ENCODE results near the gene PLCL1. TPM values are rescaled to one million over a fixed set of nuclear protein-coding genes. Genes with fewer than 3 reads are reported as not detected.

Gene PLCL1
- total RNA-seq, 1 donor from 2014 or later, result 2.0 TPM

DNA sequence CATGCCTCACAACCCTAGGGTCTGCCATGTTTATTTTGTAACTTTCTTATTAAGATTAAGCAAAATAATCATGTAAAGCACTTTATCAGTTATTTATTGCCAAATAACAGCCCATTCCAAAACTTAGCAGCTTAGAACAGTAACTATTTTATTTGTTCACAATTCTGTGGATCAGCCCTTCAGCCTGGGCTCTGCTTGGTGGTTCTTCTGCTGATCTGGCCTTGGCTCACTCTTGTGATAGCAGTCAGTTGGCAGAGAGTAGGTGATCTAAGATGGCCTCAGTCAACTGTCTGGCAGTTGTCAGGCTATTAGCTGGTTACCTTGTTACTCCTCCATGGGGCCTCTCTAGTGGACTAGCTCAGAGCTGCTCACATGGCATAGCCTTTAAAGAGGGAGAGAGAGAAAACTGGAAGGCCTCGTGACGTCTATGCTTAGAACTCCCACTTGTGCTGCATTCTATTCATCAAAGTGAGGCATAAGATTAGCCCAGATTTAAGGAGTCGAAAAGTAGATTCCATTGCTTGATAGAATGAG lies 54.3 kb downstream of the PLCL1 start:
- H3K36me3 Mint-ChIP-seq, result no peaks in the 10 kb centered on the region
- TF ChIP-seq, protein P1, sequence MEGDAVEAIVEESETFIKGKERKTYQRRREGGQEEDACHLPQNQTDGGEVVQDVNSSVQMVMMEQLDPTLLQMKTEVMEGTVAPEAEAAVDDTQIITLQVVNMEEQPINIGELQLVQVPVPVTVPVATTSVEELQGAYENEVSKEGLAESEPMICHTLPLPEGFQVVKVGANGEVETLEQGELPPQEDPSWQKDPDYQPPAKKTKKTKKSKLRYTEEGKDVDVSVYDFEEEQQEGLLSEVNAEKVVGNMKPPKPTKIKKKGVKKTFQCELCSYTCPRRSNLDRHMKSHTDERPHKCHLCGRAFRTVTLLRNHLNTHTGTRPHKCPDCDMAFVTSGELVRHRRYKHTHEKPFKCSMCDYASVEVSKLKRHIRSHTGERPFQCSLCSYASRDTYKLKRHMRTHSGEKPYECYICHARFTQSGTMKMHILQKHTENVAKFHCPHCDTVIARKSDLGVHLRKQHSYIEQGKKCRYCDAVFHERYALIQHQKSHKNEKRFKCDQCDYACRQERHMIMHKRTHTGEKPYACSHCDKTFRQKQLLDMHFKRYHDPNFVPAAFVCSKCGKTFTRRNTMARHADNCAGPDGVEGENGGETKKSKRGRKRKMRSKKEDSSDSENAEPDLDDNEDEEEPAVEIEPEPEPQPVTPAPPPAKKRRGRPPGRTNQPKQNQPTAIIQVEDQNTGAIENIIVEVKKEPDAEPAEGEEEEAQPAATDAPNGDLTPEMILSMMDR (IDR thresholded peaks at IDR 0.05; ENCODE audit: unreplicated experiment), result no peak
- H3K4me1 Mint-ChIP-seq, result no peaks in the 10 kb centered on the region
- H3K4me3 Mint-ChIP-seq, result no peak overlapping the region
- DNase-seq (ENCODE audit: low spot score in 2 of 2, unreplicated experiment in 2 of 2), result no peak
- H3K27ac Mint-ChIP-seq, result no peak overlapping the region
- H3K9me3 Mint-ChIP-seq, result peaks cover 7% of the 10 kb centered on the region
- peaks cover 8% of the 10 kb centered on the region for H3K27me3 Mint-ChIP-seq (ENCODE audit: low read depth)

DNA sequence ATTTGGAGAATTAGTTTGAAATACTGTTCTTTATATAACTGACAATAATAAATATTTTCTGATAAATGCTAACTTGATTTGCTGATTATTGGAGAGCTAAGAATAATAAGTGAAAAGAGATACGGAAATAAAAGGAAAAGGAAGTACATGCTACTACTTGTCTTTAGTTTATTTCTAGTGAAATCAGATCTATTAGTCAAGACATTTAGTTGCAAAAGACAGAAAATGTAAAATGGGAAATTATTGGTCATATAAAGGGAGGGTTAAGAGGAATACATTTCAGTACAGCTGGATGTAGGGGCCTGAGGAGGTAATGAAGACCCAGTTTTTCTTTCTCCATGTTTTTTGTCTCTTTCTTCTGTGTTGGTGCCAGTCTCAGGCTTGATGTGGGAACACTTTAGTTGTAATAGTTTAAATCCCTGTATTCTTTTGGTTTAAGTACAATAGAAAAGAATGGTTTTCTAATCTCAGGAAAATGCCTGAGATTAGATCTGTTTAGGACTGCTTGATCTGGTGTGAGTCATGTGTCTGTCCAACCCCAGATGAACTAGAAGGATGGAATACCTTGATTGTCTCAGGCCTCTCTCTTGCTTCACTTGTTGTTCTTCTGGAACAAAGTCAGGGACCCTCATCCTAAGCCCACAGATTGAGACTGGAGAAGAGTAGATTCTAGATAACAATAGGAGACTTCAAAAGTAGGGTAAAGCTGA lies 58.0 kb downstream of the PLCL1 start:
- Mint-ChIP-seq H3K4me3 (no peak overlapping the region), H3K27ac (no peak overlapping the region), H3K4me1 (peaks cover 3% of the 10 kb centered on the region), H3K27me3 (ENCODE audit: low read depth) (peaks cover 6% of the 10 kb centered on the region), H3K9me3 (peaks cover 7% of the 10 kb centered on the region), H3K36me3 (no peaks in the 10 kb centered on the region)
- DNase-seq (ENCODE audit: low spot score in 2 of 2, unreplicated experiment in 2 of 2), result no peak
- TF ChIP-seq, protein P1 (IDR thresholded peaks at IDR 0.05; ENCODE audit: unreplicated experiment), result no peak

DNA sequence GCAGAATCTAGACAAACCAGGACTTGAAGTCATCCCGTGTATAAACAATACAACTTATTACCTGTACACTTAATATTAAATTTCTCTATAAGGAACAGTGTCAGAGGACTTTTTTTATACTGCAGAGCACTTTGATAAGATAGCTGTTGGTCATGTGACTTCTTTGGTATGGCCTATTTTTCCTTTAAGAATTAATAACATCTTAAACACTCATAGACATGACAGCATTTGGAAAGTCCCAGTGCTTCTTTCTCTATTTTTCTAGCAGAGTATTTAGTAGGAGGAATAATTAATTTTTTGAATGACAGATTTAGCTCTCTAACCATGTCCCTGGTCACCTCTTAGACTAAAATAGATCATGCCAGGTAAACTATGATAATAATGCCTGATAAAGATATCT lies 59.4 kb downstream of the PLCL1 start:
- Mint-ChIP-seq H3K4me1 (peaks cover 12% of the 10 kb centered on the region), H3K36me3 (no peaks in the 10 kb centered on the region)

DNA sequence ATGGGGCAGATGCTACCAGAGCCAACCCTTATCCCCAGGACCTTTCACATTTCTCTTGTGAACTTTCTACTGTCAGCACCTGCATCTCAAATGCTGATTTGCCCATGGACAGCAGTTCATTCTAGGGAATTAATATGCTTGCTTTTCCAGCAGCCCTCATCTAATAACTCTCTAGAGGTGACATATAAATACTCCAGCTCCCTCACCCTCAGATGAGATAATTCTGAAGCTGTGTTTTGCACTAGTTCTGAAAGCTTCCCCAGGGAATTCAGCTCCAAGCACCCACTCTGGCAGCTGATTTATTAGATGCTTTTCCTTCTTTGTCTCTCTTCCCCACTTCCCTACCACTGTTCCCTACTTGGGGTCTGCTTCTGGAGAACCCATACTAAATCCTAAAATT lies 62.1 kb downstream of the PLCL1 start:
- Mint-ChIP-seq H3K27me3 (ENCODE audit: low read depth) (peaks cover 20% of the 10 kb centered on the region), H3K4me1 (peaks cover 21% of the 10 kb centered on the region), H3K27ac (no peak overlapping the region), H3K9me3 (no peaks in the 10 kb centered on the region), H3K4me3 (no peak overlapping the region), H3K36me3 (no peaks in the 10 kb centered on the region)
- no peak for DNase-seq (ENCODE audit: low spot score in 2 of 2, unreplicated experiment in 2 of 2)
- TF ChIP-seq, protein P1 (IDR thresholded peaks at IDR 0.05; ENCODE audit: unreplicated experiment), result no peak

More for the DNA sequence above, 59.4 kb downstream of the PLCL1 start:
- Mint-ChIP-seq H3K4me3 (no peak overlapping the region), H3K27me3 (ENCODE audit: low read depth) (peaks cover 11% of the 10 kb centered on the region), H3K27ac (no peak overlapping the region), H3K9me3 (peaks cover 7% of the 10 kb centered on the region)
- TF ChIP-seq, protein P1 (IDR thresholded peaks at IDR 0.05; ENCODE audit: unreplicated experiment), result no peak
- DNase-seq (ENCODE audit: low spot score in 2 of 2, unreplicated experiment in 2 of 2), result no peak

DNA sequence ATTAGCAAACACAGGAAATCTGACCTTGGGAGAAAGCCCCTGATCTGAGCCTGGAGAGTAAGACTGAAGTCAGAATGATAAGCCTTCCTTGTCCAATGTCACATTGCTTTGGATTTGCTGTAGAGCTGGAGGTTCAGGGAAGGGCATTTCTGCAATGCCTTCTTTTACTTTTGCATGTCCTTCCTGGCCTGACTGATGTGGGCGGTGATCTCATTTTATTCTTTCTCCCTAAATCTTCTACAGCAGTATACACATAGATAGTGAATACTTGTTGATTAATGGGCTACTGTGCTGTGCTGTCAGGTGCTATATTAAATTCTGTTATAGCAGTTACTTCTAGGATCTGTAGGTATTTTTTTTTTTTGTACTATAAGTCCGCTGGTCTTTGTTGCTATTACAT lies 62.6 kb downstream of the PLCL1 start:
- TF ChIP-seq, protein P1 (IDR thresholded peaks at IDR 0.05; ENCODE audit: unreplicated experiment), result no peak
- no peaks in the 10 kb centered on the region for H3K9me3 Mint-ChIP-seq
- H3K4me3 Mint-ChIP-seq, result no peak overlapping the region
- DNase-seq (ENCODE audit: low spot score in 2 of 2, unreplicated experiment in 2 of 2), result no peak
- peaks cover 26% of the 10 kb centered on the region for H3K27me3 Mint-ChIP-seq (ENCODE audit: low read depth)
- H3K27ac Mint-ChIP-seq, result no peak overlapping the region
- no peaks in the 10 kb centered on the region for H3K36me3 Mint-ChIP-seq
- H3K4me1 Mint-ChIP-seq, result peaks cover 21% of the 10 kb centered on the region
